Prostate gland (tissue), 2 donors: ENCODE measurements around the gene CACNA1D. TPM values are rescaled to one million over a fixed set of nuclear protein-coding genes. Genes with fewer than 3 reads are reported as not detected.

ENCODE experiments used
- DNase-seq: peaks from one replicate; pipeline ENCODE4 v3.0.0-alpha.2; 2019; ENCODE audit warnings: low spot score
- H3K27ac ChIP-seq, 2 donors: fragments of 200-600 bp; sonication (generic); 2 replicates each; pipeline ENCODE4 v1.5.1; 2017 to 2019
- H3K27me3 ChIP-seq: fragments of 200-600 bp; sonication (generic); replicated peaks from 2 replicates; pipeline ENCODE4 v1.5.1; 2019; ENCODE audit not compliant: insufficient read depth
- H3K36me3 ChIP-seq, 2 donors: fragments of 200-600 bp; sonication (generic); 1 replicate in 1 of 2; 2 replicates in 1 of 2; pipeline versions ENCODE4 v1.5.1 to v1.8.1; 2017 to 2019
- H3K4me1 ChIP-seq: fragments of 200-600 bp; sonication (generic); replicated peaks from 2 replicates; pipeline ENCODE4 v1.5.1; 2019
- H3K4me3 ChIP-seq, 2 donors: fragments of 200-600 bp; sonication (generic); 2 replicates each; pipeline ENCODE4 v1.5.1; 2017 to 2019
- H3K9me3 ChIP-seq: fragments of 200-600 bp; sonication (generic); 2 replicates; pipeline ENCODE4 v1.5.1; 2017
- POLR2A ChIP-seq: fragments of 450-650 bp; IDR thresholded peaks from one replicate; pipeline ENCODE4 v1.6.1; 2016; ENCODE audit warnings: antibody characterized with exemption, mild to moderate bottlenecking
- POLR2AphosphoS5 ChIP-seq: sonication (generic); formaldehyde crosslinking; IDR thresholded peaks from one replicate; pipeline ENCODE4 v1.6.1; 2017; ENCODE audit warnings: antibody characterized with exemption
- whole genome bisulfite sequencing: methylation state at CpG from one replicate; pipeline ENCODE4 v1.1.5; 2018; 5-methylcytosine and 5-hydroxymethylcytosine counted together
- intact Hi-C: fragments of 100-400 bp; cut with DNase I; formaldehyde crosslinking; loops from one replicate; pipeline ENCODE4 v1.14.2; 2022
- total RNA-seq, 2 donors: library from RNA; depleted of rRNA; stranded (reverse); fragments of >200 nt; gene quantifications; one replicate each; pipeline ENCODE4 v1.1.0, GENCODE V29; 2016
- TF ChIP-seq, protein P1 (sequence below), 4 experiments: fragments of 200-600 bp in 2 of 4; fragments of 450-650 bp in 2 of 4; sonication (generic) in 2 of 4; IDR thresholded peaks; 1 replicate in 3 of 4; 2 replicates in 1 of 4; pipeline ENCODE4 v1.5.1; 2016 to 2019; ENCODE audit warnings: antibody characterized with exemption in 4 of 4, mild to moderate bottlenecking in 2 of 4, moderate library complexity in 2 of 4

The CACNA1D gene
- total RNA-seq, 2 donors from 2014 or later = 15.5 to 45.1 TPM

DNA sequence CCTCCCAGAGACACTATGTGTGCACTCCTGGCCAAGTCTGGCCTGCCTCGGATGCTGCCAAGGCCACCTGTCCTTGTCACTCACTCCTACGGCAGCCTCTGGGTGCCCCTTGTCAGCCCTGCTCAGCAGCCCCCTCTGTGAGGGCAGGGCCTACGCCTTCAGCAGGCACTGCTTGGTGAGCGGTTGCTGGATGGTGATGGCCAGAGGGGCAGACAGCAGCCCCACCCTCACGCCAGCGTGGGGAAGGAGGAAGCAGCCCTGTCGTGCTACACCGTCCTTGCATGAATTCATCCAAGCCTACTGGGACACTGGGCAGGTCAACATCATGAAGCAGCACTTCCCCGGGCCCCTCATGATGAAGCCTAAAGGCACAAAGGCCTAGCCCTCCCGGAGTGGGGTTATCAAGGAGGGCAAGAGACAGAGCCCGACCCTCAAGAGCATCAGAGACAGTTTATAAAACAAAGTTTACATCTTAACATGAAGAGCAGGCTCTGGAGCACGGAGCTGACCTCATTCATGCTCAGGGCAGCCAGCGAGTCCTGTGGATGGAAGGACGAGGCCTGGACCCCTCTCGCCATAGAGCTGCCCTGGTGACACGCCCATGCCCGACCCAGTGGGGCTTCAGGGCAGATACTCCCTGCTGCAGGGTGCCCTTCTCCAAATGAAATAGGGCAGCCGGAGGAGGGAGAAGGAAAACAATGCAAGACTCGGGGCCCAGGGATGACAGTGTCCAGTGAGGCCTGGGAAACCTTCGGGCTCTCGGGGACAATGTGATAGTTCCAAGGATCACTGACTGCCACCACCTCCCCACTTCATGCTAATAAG is 326.6 kb downstream of the CACNA1D start:
- TF ChIP-seq POLR2AphosphoS5 (no peak), POLR2A (no peak)
- TF ChIP-seq, protein P1, sequence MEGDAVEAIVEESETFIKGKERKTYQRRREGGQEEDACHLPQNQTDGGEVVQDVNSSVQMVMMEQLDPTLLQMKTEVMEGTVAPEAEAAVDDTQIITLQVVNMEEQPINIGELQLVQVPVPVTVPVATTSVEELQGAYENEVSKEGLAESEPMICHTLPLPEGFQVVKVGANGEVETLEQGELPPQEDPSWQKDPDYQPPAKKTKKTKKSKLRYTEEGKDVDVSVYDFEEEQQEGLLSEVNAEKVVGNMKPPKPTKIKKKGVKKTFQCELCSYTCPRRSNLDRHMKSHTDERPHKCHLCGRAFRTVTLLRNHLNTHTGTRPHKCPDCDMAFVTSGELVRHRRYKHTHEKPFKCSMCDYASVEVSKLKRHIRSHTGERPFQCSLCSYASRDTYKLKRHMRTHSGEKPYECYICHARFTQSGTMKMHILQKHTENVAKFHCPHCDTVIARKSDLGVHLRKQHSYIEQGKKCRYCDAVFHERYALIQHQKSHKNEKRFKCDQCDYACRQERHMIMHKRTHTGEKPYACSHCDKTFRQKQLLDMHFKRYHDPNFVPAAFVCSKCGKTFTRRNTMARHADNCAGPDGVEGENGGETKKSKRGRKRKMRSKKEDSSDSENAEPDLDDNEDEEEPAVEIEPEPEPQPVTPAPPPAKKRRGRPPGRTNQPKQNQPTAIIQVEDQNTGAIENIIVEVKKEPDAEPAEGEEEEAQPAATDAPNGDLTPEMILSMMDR (IDR thresholded peaks at IDR 0.05) = no peak
- Histone ChIP-seq H3K9me3 (no peaks in the 10 kb centered on the region), H3K36me3 (peaks cover 0 to 10% of the 10 kb centered on the region in 2 donors), H3K27ac (no peak overlapping the region), H3K4me1 (no peaks in the 10 kb centered on the region), H3K4me3 (no peak overlapping the region), H3K27me3 (no peaks in the 10 kb centered on the region)
- 87% methylated on average over 21 of the region's 21 CpGs for WGBS
- no peak for DNase-seq
- intact Hi-C loops = no loop called here

DNA sequence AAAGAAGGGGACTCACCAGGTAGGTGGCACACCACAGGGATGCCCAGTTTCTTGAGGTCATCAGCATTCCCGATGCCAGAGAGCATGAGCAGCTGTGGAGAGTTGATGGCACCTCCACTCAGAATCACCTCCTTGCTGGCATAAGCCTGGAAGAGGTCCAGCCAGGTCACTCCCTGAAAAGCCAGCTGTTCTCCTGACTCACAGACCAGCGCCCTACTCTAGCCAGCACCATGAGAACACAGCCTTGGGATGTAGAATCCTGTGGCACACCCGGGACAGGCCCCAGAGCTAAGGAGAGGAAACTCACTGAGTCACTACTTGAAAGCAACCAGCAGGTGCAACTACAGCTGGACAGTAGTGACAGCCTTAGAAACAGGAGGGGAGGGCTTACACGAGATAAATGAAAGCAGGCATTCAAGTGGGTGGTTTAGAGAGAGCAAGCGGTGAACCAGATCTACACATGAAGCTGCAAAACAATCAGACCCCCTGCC is 327.3 kb downstream of the CACNA1D start:
- Histone ChIP-seq H3K36me3 (peaks cover 0 to 10% of the 10 kb centered on the region in 2 donors), H3K27ac (no peak overlapping the region), H3K4me1 (no peaks in the 10 kb centered on the region), H3K9me3 (no peaks in the 10 kb centered on the region), H3K27me3 (no peaks in the 10 kb centered on the region), H3K4me3 (no peak overlapping the region)
- DNase-seq = no peak
- intact Hi-C loops = no loop called here
- WGBS = 65% methylated on average over 5 of the region's 5 CpGs
- TF ChIP-seq, protein P1 (IDR thresholded peaks at IDR 0.05) = no peak
- TF ChIP-seq POLR2A (no peak), POLR2AphosphoS5 (no peak)

DNA sequence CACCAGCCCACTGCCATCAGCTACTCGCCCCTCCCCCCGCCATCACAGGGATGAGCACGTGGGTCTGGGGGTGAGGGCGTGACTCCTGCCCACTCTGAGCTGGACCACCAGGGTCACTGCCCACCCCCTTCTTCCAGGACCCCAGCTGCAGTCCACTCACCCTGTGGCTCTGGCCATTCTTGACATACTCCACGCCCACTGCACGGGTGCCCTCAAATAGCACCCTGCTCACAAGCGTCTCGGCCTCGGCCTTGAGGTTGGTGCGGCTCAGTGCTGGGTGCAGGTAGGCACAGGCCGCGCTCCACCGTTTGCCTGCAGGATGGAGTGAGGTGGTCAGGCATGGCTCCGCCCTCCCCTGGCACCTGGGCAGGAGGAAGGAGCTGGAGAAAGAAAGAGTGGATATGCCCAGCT is 327.9 kb downstream of the CACNA1D start:
- Histone ChIP-seq H3K27ac (no peak overlapping the region), H3K4me3 (no peak overlapping the region), H3K36me3 (peaks cover 0 to 8% of the 10 kb centered on the region in 2 donors), H3K27me3 (no peaks in the 10 kb centered on the region), H3K9me3 (no peaks in the 10 kb centered on the region), H3K4me1 (no peaks in the 10 kb centered on the region)
- intact Hi-C loops = no loop called here
- TF ChIP-seq POLR2A = no peak
- TF ChIP-seq, protein P1 (IDR thresholded peaks at IDR 0.05) = no peak
- no peak for TF ChIP-seq POLR2AphosphoS5
- WGBS = 85% methylated on average over 14 of the region's 14 CpGs
- DNase-seq = no peak

DNA sequence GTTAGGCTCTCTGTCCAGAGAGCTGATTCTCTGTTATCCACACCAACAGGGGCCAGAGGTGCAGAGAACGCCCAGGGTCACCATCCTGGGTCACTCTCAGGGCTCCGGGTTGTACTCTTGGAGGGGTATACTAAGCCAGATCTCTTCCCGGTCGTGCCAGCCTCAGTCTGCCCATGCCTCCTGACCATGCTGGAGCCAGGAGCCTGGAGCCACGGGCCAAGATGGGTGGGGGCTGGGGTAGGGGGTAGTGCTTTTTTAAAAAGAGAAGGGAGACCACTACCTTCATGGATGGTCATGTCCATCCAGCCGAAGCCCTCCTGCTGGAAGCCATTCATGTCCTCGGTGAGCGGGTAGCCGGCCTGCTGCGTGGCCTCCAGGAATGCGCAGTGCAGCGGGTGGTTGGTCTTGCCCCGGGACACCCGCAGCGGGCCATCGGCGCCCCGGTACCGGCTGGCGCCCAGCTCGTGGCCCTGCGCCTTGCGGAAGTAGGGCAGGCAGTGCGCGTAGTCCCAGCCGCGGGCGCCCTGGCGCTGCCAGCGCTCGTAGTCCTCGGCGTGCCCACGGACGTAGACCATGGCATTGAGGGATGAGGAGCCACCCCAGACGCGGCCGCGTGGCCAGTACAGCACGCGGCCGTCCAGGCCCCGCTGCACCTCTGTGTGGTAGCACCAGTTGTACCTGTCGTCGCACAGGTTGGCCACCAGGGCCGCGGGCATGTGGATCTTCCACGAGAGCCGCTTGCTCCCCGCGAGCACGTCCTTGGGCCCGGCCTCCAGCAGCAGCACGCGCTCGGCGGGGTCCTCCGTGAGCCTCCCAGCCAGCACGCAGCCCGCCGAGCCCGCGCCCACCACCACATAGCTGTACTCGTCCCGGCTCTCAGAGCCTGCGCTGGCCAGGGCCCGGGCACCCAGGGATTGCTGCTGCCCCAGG is 328.9 kb downstream of the CACNA1D start:
- DNase-seq = no peak
- Histone ChIP-seq H3K9me3 (no peaks in the 10 kb centered on the region), H3K36me3 (peaks cover 0 to 7% of the 10 kb centered on the region in 2 donors), H3K27ac (no peak overlapping the region), H3K4me3 (no peak overlapping the region), H3K27me3 (no peaks in the 10 kb centered on the region), H3K4me1 (no peaks in the 10 kb centered on the region)
- TF ChIP-seq POLR2A (no peak), POLR2AphosphoS5 (no peak)
- TF ChIP-seq, protein P1 (IDR thresholded peaks at IDR 0.05) = no peak
- 97% methylated on average over 66 of the region's 67 CpGs for WGBS
- intact Hi-C loops = no loop called here
